Measurements from ENCODE around the gene TBXAS1.

DNA sequence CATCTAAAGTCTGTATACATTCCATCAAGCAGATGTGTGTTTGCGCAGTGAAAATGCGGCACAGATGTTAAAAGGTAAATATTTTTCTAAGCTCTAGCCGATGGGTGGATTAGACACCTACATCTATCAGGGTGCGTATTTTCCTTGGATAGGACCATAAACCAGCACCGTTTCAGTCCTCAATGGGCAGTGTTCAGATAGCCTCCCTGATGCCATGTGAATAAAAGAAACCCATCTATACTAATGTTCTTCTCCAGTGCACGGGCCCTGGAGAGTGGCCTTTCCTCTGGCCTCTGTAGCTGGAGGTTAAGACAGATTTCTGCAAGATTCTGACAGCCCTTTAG lies 130.2 kb downstream of the TBXAS1 start:
- no peak for TF ChIP-seq CTCF (IDR thresholded peaks at IDR 0.05; ENCODE audit: low read depth, low read length, poor library complexity, severe bottlenecking)
- no peak for TF ChIP-seq EZH2phosphoT487 (IDR thresholded peaks at IDR 0.05; ENCODE audit: borderline replicate concordance, low read length)

All from DOHH2 (cell line).